Epidermal melanocyte (primary cell): ENCODE measurements around the gene SRGAP2B.
"Not testable (repeated sequence)": the region's sequence is repeated elsewhere in the genome, so short reads cannot be mapped to it uniquely, and the experiment has no call there.

Experiments
- DNase-seq: peaks from one replicate; pipeline ENCODE4 v3.0.0; 2011; ENCODE audit warnings: low spot score; ENCODE audit not compliant: insufficient read length

The SRGAP2B gene

DNA sequence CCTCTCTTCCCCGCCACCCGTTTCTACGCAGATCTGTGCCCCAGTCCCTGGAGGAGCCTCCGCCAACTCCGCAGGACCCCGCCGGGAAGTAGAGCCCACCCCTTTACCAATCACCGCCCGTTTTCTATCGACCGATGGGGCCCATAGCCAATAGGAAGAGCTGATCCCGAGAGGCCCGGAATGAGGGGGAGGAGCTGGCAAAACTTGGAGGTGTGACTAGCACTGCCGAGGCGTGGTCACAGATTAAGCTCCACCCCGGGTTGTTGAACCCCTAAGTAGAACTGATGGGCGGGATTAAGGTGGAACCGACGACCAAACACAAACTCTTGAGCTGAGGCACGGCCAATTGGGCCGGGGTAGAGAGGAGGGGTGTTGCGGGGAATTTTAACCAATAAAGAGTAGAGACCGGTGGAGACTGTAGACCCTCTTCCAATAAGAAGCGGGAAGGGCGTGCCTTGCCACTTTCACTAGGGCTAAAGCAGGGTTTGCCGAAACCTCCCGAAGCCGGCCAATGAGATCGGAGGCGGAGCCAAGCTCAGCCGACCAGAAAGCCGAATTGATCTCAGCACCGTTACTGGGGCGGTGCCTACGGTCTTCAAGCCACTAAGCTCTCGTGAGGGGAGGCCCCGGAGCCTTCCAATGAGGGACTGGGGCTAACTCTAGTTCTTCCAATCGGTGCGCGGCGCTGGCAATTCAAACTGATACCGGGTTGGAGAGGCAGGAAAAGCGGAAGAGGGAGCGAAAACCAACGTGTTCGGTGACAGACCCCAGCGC lies at the start of gene SRGAP2B, which contains the start of gene FAM72D:
SRGAP2B (minus strand) TSS at position 45 of the 774 bp plus-strand sequence. CDS start 2,427 bp downstream, outside the sequence.
FAM72D (plus strand) TSS at position 691 of the 774 bp plus-strand sequence. CDS start 874 bp downstream, outside the sequence.
- DNase-seq: not testable (repeated sequence)

DNA sequence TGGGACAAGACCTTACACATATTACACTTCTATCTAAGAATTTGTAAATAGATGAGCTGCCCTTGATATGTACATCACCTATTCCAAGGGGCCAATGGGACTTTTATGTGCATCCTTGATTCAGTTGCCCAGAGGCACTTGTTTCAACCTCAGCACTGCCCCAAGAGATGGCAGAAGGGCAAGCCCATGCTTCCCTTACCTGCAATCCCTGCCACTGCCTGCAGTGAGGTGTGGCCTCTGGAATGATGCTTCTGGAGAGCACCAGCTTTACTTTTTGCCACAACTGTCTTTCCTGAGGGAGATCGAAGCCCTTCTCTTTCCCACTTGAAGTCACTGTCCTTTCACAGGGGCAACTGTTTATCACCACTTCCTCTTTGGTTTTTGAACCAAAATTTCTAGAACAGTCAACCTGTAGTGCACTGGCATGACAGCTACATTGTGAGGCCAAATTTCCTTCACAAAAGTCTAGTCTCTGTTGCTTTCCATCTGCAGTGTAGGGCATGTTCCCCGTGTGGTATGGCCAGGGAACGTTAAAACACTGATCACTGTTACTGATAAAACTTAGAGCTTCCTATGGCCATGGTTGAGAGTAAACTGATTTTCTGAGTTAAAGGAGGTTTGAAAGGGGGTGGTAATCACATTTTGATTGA lies 49.3 kb upstream of the SRGAP2B start:
- DNase-seq: not testable (repeated sequence)

DNA sequence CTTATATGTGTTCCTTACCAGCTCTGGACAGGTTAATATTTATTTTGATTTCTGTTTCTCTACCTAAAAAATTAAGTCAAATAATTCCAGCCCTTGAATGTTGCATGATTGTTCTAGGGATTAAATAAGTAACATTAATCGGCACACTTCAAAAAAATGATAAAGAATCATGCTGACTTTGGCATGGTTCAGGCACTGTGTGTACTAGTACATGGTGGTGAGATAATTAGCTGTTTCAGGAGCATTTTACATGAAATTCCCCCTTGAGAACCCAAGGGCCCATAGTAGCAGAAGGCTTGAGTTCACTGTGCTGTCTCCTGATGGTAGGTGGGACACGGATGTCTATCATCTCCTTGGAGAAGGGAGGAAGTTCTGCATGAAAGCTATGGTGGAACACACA lies 45.4 kb upstream of the SRGAP2B start:
- DNase-seq: not testable (repeated sequence)

DNA sequence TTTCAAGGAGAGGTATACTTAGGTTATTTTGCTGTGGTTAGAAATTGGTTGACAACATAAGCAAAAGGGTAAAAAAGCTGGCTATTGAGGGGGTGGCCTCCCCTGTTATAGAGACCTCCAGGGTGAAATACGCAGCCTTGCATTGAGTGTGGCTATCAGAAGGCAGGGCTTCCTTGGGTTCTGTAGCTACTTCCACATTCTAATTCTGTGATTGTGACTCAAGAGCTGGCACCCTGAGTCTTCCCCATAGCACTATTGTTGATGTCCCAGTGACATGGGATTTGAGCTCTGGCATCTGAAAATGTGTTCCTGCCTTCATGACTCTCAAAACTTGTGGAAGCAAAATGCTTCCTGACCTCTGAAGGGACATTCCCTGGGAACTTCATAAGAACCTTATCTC lies 39.3 kb upstream of the SRGAP2B start:
- not testable (repeated sequence) for DNase-seq

GRCh38 chr1:145128697-145129469 lies 33.8 kb upstream of the SRGAP2B start:
- not testable (repeated sequence) for DNase-seq

GRCh38 chr1:145127144-145127543 lies 32.0 kb upstream of the SRGAP2B start:
- DNase-seq: not testable (repeated sequence)

GRCh38 chr1:145125112-145125511 lies 30.0 kb upstream of the SRGAP2B start:
- not testable (repeated sequence) for DNase-seq

- DNase-seq: not testable (repeated sequence)
These were observed 29.0 kb upstream of the SRGAP2B start for GRCh38 chr1:145123992-145124641.

GRCh38 chr1:145123062-145123395 lies 27.9 kb upstream of the SRGAP2B start:
- not testable (repeated sequence) for DNase-seq

DNA sequence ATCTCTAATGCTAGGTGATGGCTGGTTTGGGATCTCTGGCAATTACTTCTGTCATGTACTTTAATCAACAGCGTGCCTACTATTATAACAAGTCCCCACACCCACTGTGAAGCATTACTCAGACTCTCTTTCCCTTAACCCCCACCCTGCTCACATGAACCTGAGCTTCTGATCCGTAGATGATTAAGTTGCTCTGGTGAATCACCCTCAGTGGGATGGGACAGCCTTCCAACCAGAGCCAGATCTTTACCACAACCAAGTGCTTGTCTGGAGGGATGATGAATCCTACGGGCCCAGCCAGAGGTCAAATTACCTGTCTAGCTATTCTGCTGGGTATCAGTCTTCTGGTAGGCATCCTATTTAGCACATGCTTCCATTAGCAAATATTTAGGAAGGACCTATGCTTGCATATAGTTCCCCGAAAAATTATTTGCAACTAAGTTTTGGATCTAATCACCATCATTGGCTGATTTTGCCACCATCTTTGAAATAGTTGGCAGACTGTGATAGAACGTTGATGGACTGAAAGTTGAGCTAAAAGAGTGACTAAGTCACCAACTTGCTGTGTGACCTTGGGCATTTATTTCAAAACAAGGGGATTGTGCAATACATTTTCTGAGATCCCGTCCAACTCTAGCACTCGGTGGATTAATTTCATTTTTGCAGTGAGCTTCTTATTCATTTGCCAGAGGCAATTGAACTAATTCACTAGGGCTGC lies 27.4 kb upstream of the SRGAP2B start:
- DNase-seq: not testable (repeated sequence)

DNA sequence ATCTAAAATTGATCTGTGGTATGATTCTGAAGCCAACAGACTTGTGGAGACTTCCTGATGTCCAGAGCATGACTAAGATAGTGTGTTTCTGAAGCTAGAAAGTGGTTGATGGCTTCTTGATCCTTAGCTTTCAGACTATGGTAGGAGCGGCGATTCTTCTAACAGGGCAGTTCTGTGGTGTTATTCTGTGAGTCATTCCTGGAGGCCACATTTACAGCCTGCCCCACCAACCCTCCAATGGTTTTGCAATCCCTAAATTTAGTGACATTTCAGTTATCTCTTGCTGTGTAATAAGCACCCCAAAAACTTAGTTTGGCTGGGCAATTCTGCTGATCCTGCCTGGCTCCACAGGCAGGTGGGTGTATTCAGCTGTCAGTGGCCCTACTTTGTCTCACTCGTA lies 24.7 kb upstream of the SRGAP2B start:
- DNase-seq: not testable (repeated sequence)

- not testable (repeated sequence) for DNase-seq
These were observed 20.7 kb upstream of the SRGAP2B start for GRCh38 chr1:145115587-145116493.

- DNase-seq: not testable (repeated sequence)
These were observed 19.5 kb upstream of the SRGAP2B start for GRCh38 chr1:145114560-145115057.

- not testable (repeated sequence) for DNase-seq
These were observed 17.6 kb upstream of the SRGAP2B start for GRCh38 chr1:145112703-145113102.

DNA sequence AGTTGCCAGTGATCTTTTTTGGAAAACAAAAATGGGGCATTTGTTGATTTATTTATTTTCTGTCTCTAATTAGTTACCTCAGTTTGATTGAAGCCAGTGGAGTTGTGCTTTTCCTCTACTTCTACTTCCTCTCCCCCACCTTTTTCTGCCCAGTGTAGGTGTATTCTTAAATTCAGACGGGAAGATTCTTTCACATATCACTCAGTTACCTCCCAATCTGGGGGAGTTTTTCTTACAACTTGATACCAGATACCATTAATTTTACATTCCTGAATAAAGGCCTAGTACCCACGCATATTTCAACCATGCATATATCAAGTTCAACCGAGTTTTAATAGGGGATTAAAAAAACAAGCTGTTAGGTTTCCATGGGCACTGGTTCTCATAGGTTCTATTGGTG lies 16.5 kb upstream of the SRGAP2B start:
- not testable (repeated sequence) for DNase-seq

GRCh38 chr1:145103294-145103693 lies 8.2 kb upstream of the SRGAP2B start:
- not testable (repeated sequence) for DNase-seq

- DNase-seq: not testable (repeated sequence)
These were observed 6.6 kb upstream of the SRGAP2B start for GRCh38 chr1:145101725-145102124.

GRCh38 chr1:145094655-145095211 lies 395 bp downstream of the SRGAP2B start:
- not testable (repeated sequence) for DNase-seq
